ENCODE data around the gene SACS. TPM values are rescaled to one million over a fixed set of nuclear protein-coding genes. Genes with fewer than 3 reads are reported as not detected.
"Not testable (repeated sequence)": the region's sequence is repeated elsewhere in the genome, so short reads cannot be mapped to it uniquely, and the experiment has no call there.

SACS gene
- total RNA-seq, 2 experiments from 2014 or later: 17.7 to 20.8 TPM

GRCh38 chr13:23443878-23444277, 10.4 kb upstream of the SACS start:
- POLR2A ChIA-PET: no interaction called here
- CTCF ChIA-PET: no interaction called here
- DNase-seq: no peak

GRCh38 chr13:23443110-23443509, 9.6 kb upstream of the SACS start:
- CTCF ChIA-PET: no interaction called here
- H3K4me1 Mint-ChIP-seq: no peaks in the 10 kb centered on the region

More at GRCh38 chr13:23443878-23444277, 10.4 kb upstream of the SACS start:
- Mint-ChIP-seq H3K36me3 (ENCODE audit: low read depth) (no peaks in the 10 kb centered on the region), H3K9me3 (no peaks in the 10 kb centered on the region), H3K4me3 (no peak overlapping the region), H3K27ac (no peak overlapping the region), H3K27me3 (no peaks in the 10 kb centered on the region), H3K4me1 (no peaks in the 10 kb centered on the region)

GRCh38 chr13:23440821-23441618, 7.5 kb upstream of the SACS start:
- ChIA-PET CTCF (no interaction called here), POLR2A (no interaction called here)
- H3K4me1 Mint-ChIP-seq: no peaks in the 10 kb centered on the region
- no peak for DNase-seq
- H3K4me3 Mint-ChIP-seq: no peak overlapping the region
- no peaks in the 10 kb centered on the region for H3K9me3 Mint-ChIP-seq
- H3K27ac Mint-ChIP-seq: no peak overlapping the region
- no peaks in the 10 kb centered on the region for H3K36me3 Mint-ChIP-seq (ENCODE audit: low read depth)
- H3K27me3 Mint-ChIP-seq: peaks cover 2% of the 10 kb centered on the region

More at GRCh38 chr13:23443110-23443509, 9.6 kb upstream of the SACS start:
- POLR2A ChIA-PET: no interaction called here
- no peak for DNase-seq
- H3K27ac Mint-ChIP-seq: no peak overlapping the region
- H3K36me3 Mint-ChIP-seq (ENCODE audit: low read depth): no peaks in the 10 kb centered on the region
- H3K27me3 Mint-ChIP-seq: no peaks in the 10 kb centered on the region
- no peaks in the 10 kb centered on the region for H3K9me3 Mint-ChIP-seq
- H3K4me3 Mint-ChIP-seq: no peak overlapping the region

GRCh38 chr13:23440324-23440723, 6.8 kb upstream of the SACS start:
- H3K36me3 Mint-ChIP-seq (ENCODE audit: low read depth); H3K9me3 Mint-ChIP-seq; POLR2A ChIA-PET; H3K4me3 Mint-ChIP-seq; H3K27me3 Mint-ChIP-seq; DNase-seq; H3K27ac Mint-ChIP-seq; H3K4me1 Mint-ChIP-seq: not testable (repeated sequence)
- CTCF ChIA-PET: interaction anchor here (0.7 kb wide), 1 partner anchor 1595 kb away, joined by 4 read pairs; no protein-coding TSS in a partner anchor

GRCh38 chr13:23437916-23438315, 4.4 kb upstream of the SACS start:
- DNase-seq: no peak
- peaks cover 15% of the 10 kb centered on the region for H3K27me3 Mint-ChIP-seq
- H3K27ac Mint-ChIP-seq: no peak overlapping the region
- H3K9me3 Mint-ChIP-seq: no peaks in the 10 kb centered on the region
- ChIA-PET POLR2A (no interaction called here), CTCF (no interaction called here)
- no peaks in the 10 kb centered on the region for H3K36me3 Mint-ChIP-seq (ENCODE audit: low read depth)
- H3K4me3 Mint-ChIP-seq: no peak overlapping the region
- H3K4me1 Mint-ChIP-seq: no peaks in the 10 kb centered on the region

GRCh38 chr13:23436680-23437079, 3.2 kb upstream of the SACS start:
- ChIA-PET CTCF (no interaction called here), POLR2A (no interaction called here)
- Mint-ChIP-seq H3K4me3 (no peak overlapping the region), H3K4me1 (no peaks in the 10 kb centered on the region), H3K27ac (no peak overlapping the region), H3K9me3 (no peaks in the 10 kb centered on the region), H3K36me3 (ENCODE audit: low read depth) (no peaks in the 10 kb centered on the region), H3K27me3 (peaks cover 23% of the 10 kb centered on the region)
- no peak for DNase-seq

- H3K9me3 Mint-ChIP-seq: no peaks in the 10 kb centered on the region
- ChIA-PET POLR2A (no interaction called here), CTCF (no interaction called here)
- H3K27ac Mint-ChIP-seq: no peak overlapping the region
- no peak for DNase-seq
- no peaks in the 10 kb centered on the region for H3K36me3 Mint-ChIP-seq (ENCODE audit: low read depth)
- peaks cover 32% of the 10 kb centered on the region for H3K27me3 Mint-ChIP-seq
- H3K4me1 Mint-ChIP-seq: no peaks in the 10 kb centered on the region
- no peak overlapping the region for H3K4me3 Mint-ChIP-seq
These were observed 989 bp upstream of the SACS start for GRCh38 chr13:23434491-23434890.

GRCh38 chr13:23432626-23433025, 876 bp downstream of the SACS start:
- H3K4me1 Mint-ChIP-seq: no peaks in the 10 kb centered on the region
- ChIA-PET CTCF (no interaction called here), POLR2A (no interaction called here)
- H3K27me3 Mint-ChIP-seq: peaks cover 32% of the 10 kb centered on the region
- no peak overlapping the region for H3K27ac Mint-ChIP-seq
- H3K4me3 Mint-ChIP-seq: no peak overlapping the region
- H3K36me3 Mint-ChIP-seq (ENCODE audit: low read depth): no peaks in the 10 kb centered on the region
- DNase-seq: no peak
- no peaks in the 10 kb centered on the region for H3K9me3 Mint-ChIP-seq

- DNase-seq: no peak
- no peak overlapping the region for H3K27ac Mint-ChIP-seq
- H3K27me3 Mint-ChIP-seq: peaks cover 30% of the 10 kb centered on the region
- ChIA-PET POLR2A (no interaction called here), CTCF (no interaction called here)
- no peaks in the 10 kb centered on the region for H3K9me3 Mint-ChIP-seq
- H3K4me3 Mint-ChIP-seq: no peak overlapping the region
- no peaks in the 10 kb centered on the region for H3K36me3 Mint-ChIP-seq (ENCODE audit: low read depth)
- H3K4me1 Mint-ChIP-seq: no peaks in the 10 kb centered on the region
These were observed 2.8 kb downstream of the SACS start for GRCh38 chr13:23430664-23431063.

- Mint-ChIP-seq H3K36me3 (ENCODE audit: low read depth) (no peaks in the 10 kb centered on the region), H3K9me3 (no peaks in the 10 kb centered on the region)
These were observed 5.5 kb downstream of the SACS start for GRCh38 chr13:23427881-23428528.

GRCh38 chr13:23427342-23427843, 6.1 kb downstream of the SACS start:
- ChIA-PET POLR2A (no interaction called here), CTCF (no interaction called here)
- peaks cover 15% of the 10 kb centered on the region for H3K27me3 Mint-ChIP-seq
- no peak overlapping the region for H3K27ac Mint-ChIP-seq
- H3K36me3 Mint-ChIP-seq (ENCODE audit: low read depth): no peaks in the 10 kb centered on the region
- DNase-seq: no peak
- H3K4me1 Mint-ChIP-seq: no peaks in the 10 kb centered on the region
- H3K4me3 Mint-ChIP-seq: no peak overlapping the region
- no peaks in the 10 kb centered on the region for H3K9me3 Mint-ChIP-seq

More at GRCh38 chr13:23427881-23428528, 5.5 kb downstream of the SACS start:
- CTCF ChIA-PET: no interaction called here
- POLR2A ChIA-PET: no interaction called here
- Mint-ChIP-seq H3K4me3 (no peak overlapping the region), H3K27ac (no peak overlapping the region), H3K4me1 (no peaks in the 10 kb centered on the region), H3K27me3 (peaks cover 18% of the 10 kb centered on the region)
- no peak for DNase-seq

GRCh38 chr13:23421596-23421995, 11.9 kb downstream of the SACS start:
- DNase-seq: no peak
- Mint-ChIP-seq H3K4me1 (no peaks in the 10 kb centered on the region), H3K27ac (no peak overlapping the region), H3K27me3 (no peaks in the 10 kb centered on the region), H3K4me3 (no peak overlapping the region), H3K36me3 (ENCODE audit: low read depth) (no peaks in the 10 kb centered on the region), H3K9me3 (no peaks in the 10 kb centered on the region)
- ChIA-PET CTCF (no interaction called here), POLR2A (no interaction called here)

- no peak overlapping the region for H3K27ac Mint-ChIP-seq
- CTCF ChIA-PET: no interaction called here
- POLR2A ChIA-PET: no interaction called here
- no peak for DNase-seq
- no peaks in the 10 kb centered on the region for H3K4me1 Mint-ChIP-seq
- no peaks in the 10 kb centered on the region for H3K36me3 Mint-ChIP-seq (ENCODE audit: low read depth)
- no peaks in the 10 kb centered on the region for H3K9me3 Mint-ChIP-seq
- H3K27me3 Mint-ChIP-seq: no peaks in the 10 kb centered on the region
- H3K4me3 Mint-ChIP-seq: no peak overlapping the region
These were observed 14.5 kb downstream of the SACS start for GRCh38 chr13:23418776-23419683.

Data from activated CD4-positive, alpha-beta memory T cell treated with anti-CD3 and anti-CD28 coated beads, Interleukin-2, amount 10 ng/mL, durations not matched to agents 7 days and 5 days (primary cell).